Stimulated activated CD8-positive, alpha-beta memory T cell treated with anti-CD3 and anti-CD28 coated beads, Interleukin-15, amount 100 ng/mL, for 1 hour (primary cell): ENCODE data around the gene SMIM7.
"Not testable (repeated sequence)": the region's sequence is repeated elsewhere in the genome, so short reads cannot be mapped to it uniquely, and the experiment has no call there.

ENCODE experiments used
- DNase-seq: peaks from one replicate; pipeline ENCODE4 v3.0.0-alpha.2; 2020; ENCODE audit warnings: low read depth

Gene SMIM7

GRCh38 chr19:16659832-16660708 lies at the start of gene SMIM7:
Gene SMIM7, minus strand, starts transcription at chr19:16660144. Its CDS starts 34 bp downstream, at chr19:16660110.
- DNase-seq = peak; percentile 95

- DNase-seq = no peak
Observed at GRCh38 chr19:16703677-16704076, 43.7 kb upstream of the SMIM7 start.

GRCh38 chr19:16702123-16702522 lies 42.2 kb upstream of the SMIM7 start:
- DNase-seq = no peak

GRCh38 chr19:16698914-16699313 lies 39.0 kb upstream of the SMIM7 start:
- no peak for DNase-seq

GRCh38 chr19:16688084-16688483 lies 28.1 kb upstream of the SMIM7 start:
- DNase-seq = no peak

GRCh38 chr19:16684216-16684615 lies 24.3 kb upstream of the SMIM7 start:
- DNase-seq = no peak

- no peak for DNase-seq
Observed at GRCh38 chr19:16682539-16682938, 22.6 kb upstream of the SMIM7 start.

- no peak for DNase-seq
Observed at GRCh38 chr19:16679811-16680210, 19.9 kb upstream of the SMIM7 start.

- no peak for DNase-seq
Observed at GRCh38 chr19:16678498-16678897, 18.6 kb upstream of the SMIM7 start.

GRCh38 chr19:16677055-16677454 lies 17.1 kb upstream of the SMIM7 start:
- DNase-seq = no peak

- no peak for DNase-seq
Observed at GRCh38 chr19:16676101-16676798, 16.3 kb upstream of the SMIM7 start.

- not testable (repeated sequence) for DNase-seq
Observed at GRCh38 chr19:16673839-16674238, 13.9 kb upstream of the SMIM7 start.

GRCh38 chr19:16673231-16673630 lies 13.3 kb upstream of the SMIM7 start:
- DNase-seq = no peak

- no peak for DNase-seq
Observed at GRCh38 chr19:16671652-16672274, 11.8 kb upstream of the SMIM7 start.

- no peak for DNase-seq
Observed at GRCh38 chr19:16670291-16670690, 10.3 kb upstream of the SMIM7 start.

- DNase-seq = not testable (repeated sequence)
Observed at GRCh38 chr19:16668702-16669101, 8.8 kb upstream of the SMIM7 start.

- no peak for DNase-seq
Observed at GRCh38 chr19:16668176-16668575, 8.2 kb upstream of the SMIM7 start.

GRCh38 chr19:16661480-16662034 lies 1.6 kb upstream of the SMIM7 start:
- no peak for DNase-seq

- DNase-seq = no peak
Observed at GRCh38 chr19:16660763-16661479, 977 bp upstream of the SMIM7 start, which contains the start of gene TMEM38A. Gene TMEM38A, plus strand, starts transcription at chr19:16661139. Its CDS starts 79 bp downstream, at chr19:16661218.

- no peak for DNase-seq
Observed at GRCh38 chr19:16659464-16659831, 496 bp downstream of the SMIM7 start.

- DNase-seq = no peak
Observed at GRCh38 chr19:16657384-16657783, 2.6 kb downstream of the SMIM7 start.

GRCh38 chr19:16655727-16656126 lies 4.2 kb downstream of the SMIM7 start:
- DNase-seq = no peak
